K562 (cell line): ENCODE measurements around the gene RDH11. TPM values are rescaled to one million over a fixed set of nuclear protein-coding genes. Genes with fewer than 3 reads are reported as not detected.

Experiments used
- ARNT ChIP-seq, 2 experiments: fragments of 450-650 bp; IDR thresholded peaks; 2 replicates each; pipeline ENCODE4 v1.6.1; 2016; ENCODE audit warnings: mild to moderate bottlenecking in 1 of 2
- BCOR ChIP-seq: fragments of 450-650 bp; IDR thresholded peaks from 2 replicates; pipeline ENCODE4 v1.6.1; 2016
- C11orf30 ChIP-seq: fragments of 450-650 bp; IDR thresholded peaks from 2 replicates; pipeline ENCODE4 v1.6.1; 2016; ENCODE audit warnings: low read depth, mild to moderate bottlenecking
- CBFA2T2 ChIP-seq: fragments of 450-650 bp; conservative IDR thresholded peaks from 2 replicates; pipeline ENCODE4 v1.6.1; 2017; ENCODE audit warnings: mild to moderate bottlenecking
- GATAD2B ChIP-seq: fragments of 450-650 bp; IDR thresholded peaks from 2 replicates; pipeline ENCODE4 v1.6.1; 2017; ENCODE audit warnings: mild to moderate bottlenecking, borderline replicate concordance
- GTF2F1 ChIP-seq: IDR thresholded peaks from 2 replicates; pipeline ENCODE4 v1.6.1; 2011; ENCODE audit warnings: low read depth, low read length, improper control_type of control experiment
- LEF1 ChIP-seq: fragments of 450-650 bp; IDR thresholded peaks from 2 replicates; pipeline ENCODE4 v1.6.1; 2016; ENCODE audit warnings: mild to moderate bottlenecking
- MAFG ChIP-seq: fragments of 450-650 bp; conservative IDR thresholded peaks from 2 replicates; pipeline ENCODE4 v1.6.1; 2016; ENCODE audit warnings: missing genetic modification characterization, missing compliant biosample characterization
- NR2C2 ChIP-seq, 2 experiments: fragments of 200-800 bp in 1 of 2; sonication (Bioruptor generic) in 1 of 2; sonication (generic) in 1 of 2; formaldehyde crosslinking in 1 of 2; IDR thresholded peaks; 2 replicates each; pipeline versions ENCODE4 v1.6.1 to v1.8.0; 2016 to 2022; ENCODE audit warnings: mild to moderate bottlenecking in 1 of 2, missing compliant biosample characterization in 1 of 2, missing genetic modification characterization in 1 of 2, missing genetic modification reagents in 1 of 2
- RB1 ChIP-seq: fragments of 450-650 bp; IDR thresholded peaks from 2 replicates; pipeline ENCODE4 v1.6.1; 2017; ENCODE audit warnings: low read depth, mild to moderate bottlenecking
- SAP30 ChIP-seq: fragments of 200-600 bp; sonication (generic); IDR thresholded peaks from 2 replicates; pipeline ENCODE4 v1.6.1; 2012; ENCODE audit warnings: borderline replicate concordance, low read depth, mild to moderate bottlenecking, moderate library complexity, low read length, control low read depth, inconsistent platforms; ENCODE audit not compliant: insufficient read depth, poor library complexity, severe bottlenecking
- SMARCE1 ChIP-seq: fragments of 450-650 bp; IDR thresholded peaks from 2 replicates; pipeline ENCODE4 v1.7.1; 2016; ENCODE audit warnings: mild to moderate bottlenecking
- TAF9B ChIP-seq: fragments of 450-650 bp; IDR thresholded peaks from 2 replicates; pipeline ENCODE4 v1.6.1; 2018; ENCODE audit warnings: mild to moderate bottlenecking; ENCODE audit not compliant: partially characterized antibody
- ZBTB8A ChIP-seq: fragments of 450-650 bp; IDR thresholded peaks from 2 replicates; pipeline ENCODE4 v1.6.1; 2018; ENCODE audit warnings: mild to moderate bottlenecking, moderate library complexity; ENCODE audit not compliant: partially characterized antibody
- polyA plus RNA-seq, 8 experiments: library from polyadenylated mRNA; depleted of rRNA in 4 of 8; stranded (reverse) in 5 of 8; unstranded in 3 of 8; fragments of >200 nt; fragmentation: Nextera tagmentation in 2 of 8; fragmentation: Illumina TruSeq in 1 of 8; extraction: Ambion mirVana in 2 of 8; extraction: Trizol in 1 of 8; gene quantifications; 2 replicates each; pipeline versions ENCODE4 v1.2.1 to v1.2.3, GENCODE V29; 2011 to 2014; ENCODE audit warnings: inconsistent platforms in 1 of 8, missing spikeins in 1 of 8
- total RNA-seq, 7 experiments: library from RNA; depleted of rRNA in 6 of 7; stranded (reverse); fragments of >200 nt in 6 of 7; fragmentation: Illumina TruSeq in 2 of 7; extraction: Trizol in 2 of 7; gene quantifications; 2 replicates each; pipeline versions ENCODE4 v1.2.1 to v1.2.3, GENCODE V29; 2011 to 2021; ENCODE audit warnings: low replicate concordance in 1 of 7
- TF ChIP-seq, protein P1 (sequence below): IDR thresholded peaks from 3 replicates; pipeline ENCODE4 v1.6.1; 2011; ENCODE audit warnings: borderline replicate concordance, mild to moderate bottlenecking; ENCODE audit not compliant: insufficient read length, insufficient read depth
- TF ChIP-seq, protein P2 (sequence below): sonication (generic); formaldehyde crosslinking; IDR thresholded peaks from 2 replicates; pipeline ENCODE4 v1.8.0; 2022; ENCODE audit warnings: mild to moderate bottlenecking, low read depth, missing genetic modification reagents
- TF ChIP-seq, protein P3 (sequence below), 2 experiments: fragments of 250-450 bp in 1 of 2; fragments of 450-650 bp in 1 of 2; sonication (Bioruptor Pico) in 1 of 2; IDR thresholded peaks; 2 replicates each; pipeline versions ENCODE4 v1.6.1 to v1.8.0; 2016 to 2021; ENCODE audit warnings: mild to moderate bottlenecking in 2 of 2, moderate library complexity in 2 of 2, missing compliant biosample characterization in 1 of 2, missing genetic modification characterization in 1 of 2
- TF ChIP-seq, protein P4 (sequence below): sonication (generic); formaldehyde crosslinking; IDR thresholded peaks from 2 replicates; pipeline ENCODE4 v1.9.0; 2022; ENCODE audit warnings: mild to moderate bottlenecking, missing genetic modification reagents
- TF ChIP-seq, protein P5 (sequence below), 2 experiments: IDR thresholded peaks; 2 replicates each; pipeline ENCODE4 v1.6.1; 2012; ENCODE audit warnings: improper control_type of control experiment in 2 of 2, low read depth in 2 of 2, low read length in 2 of 2, borderline replicate concordance in 1 of 2

RDH11 gene
- total and polyA plus RNA-seq, 9 of the 15 experiments (the other 6 are each of a cell fraction or from before 2014, with no cell fraction given): 50.6 to 172 (median 70.5) TPM

DNA sequence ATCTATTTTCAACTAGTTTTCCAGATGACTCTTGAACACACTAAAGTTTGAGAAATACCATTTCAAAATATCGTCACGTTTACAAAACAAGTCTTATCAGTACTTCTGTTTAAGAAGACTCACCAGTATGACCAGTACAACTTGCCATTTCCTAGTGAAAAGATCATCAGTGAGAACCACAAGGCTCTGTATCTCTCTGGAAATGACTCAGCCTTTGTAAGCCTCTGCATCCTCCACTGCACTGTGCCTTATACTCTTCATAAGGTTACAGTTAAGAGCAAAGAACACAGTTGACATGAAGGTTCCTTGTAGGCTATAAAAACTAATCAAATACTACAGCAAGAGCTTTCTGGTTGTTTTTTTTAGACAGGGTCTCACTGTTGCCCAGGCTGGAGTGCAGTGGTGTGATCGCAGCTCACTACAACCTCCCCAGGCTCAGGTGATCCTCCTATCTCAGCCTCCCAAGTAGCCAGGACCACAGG, 15.4 kb downstream of the RDH11 start (continued):
- TF ChIP-seq, protein P1, sequence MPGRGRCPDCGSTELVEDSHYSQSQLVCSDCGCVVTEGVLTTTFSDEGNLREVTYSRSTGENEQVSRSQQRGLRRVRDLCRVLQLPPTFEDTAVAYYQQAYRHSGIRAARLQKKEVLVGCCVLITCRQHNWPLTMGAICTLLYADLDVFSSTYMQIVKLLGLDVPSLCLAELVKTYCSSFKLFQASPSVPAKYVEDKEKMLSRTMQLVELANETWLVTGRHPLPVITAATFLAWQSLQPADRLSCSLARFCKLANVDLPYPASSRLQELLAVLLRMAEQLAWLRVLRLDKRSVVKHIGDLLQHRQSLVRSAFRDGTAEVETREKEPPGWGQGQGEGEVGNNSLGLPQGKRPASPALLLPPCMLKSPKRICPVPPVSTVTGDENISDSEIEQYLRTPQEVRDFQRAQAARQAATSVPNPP: no peak
- TF ChIP-seq LEF1 (0 out of 2 replicates have a peak, but pooled peaks have one; percentile 57), MAFG (tag) (peak; percentile 85), NR2C2 (CRISPR knock-in tag; IDR thresholded peaks at IDR 0.05) (no peak), NR2C2 (tag; IDR thresholded peaks at IDR 0.05) (no peak), BCOR (0 out of 2 replicates have a peak, but pooled peaks have one; percentile 25), TAF9B (peak; percentile 49), SMARCE1 (peak; percentile 71), ZBTB8A (no peak), GTF2F1 (no peak), C11orf30 (peak; percentile 81), CBFA2T2 (peak; percentile 28; the same call in 1 of the 2 replicates), SAP30 (no peak), RB1 (no peak), GATAD2B (no peak), ARNT (IDR thresholded peaks at IDR 0.05) (no peak)
- TF ChIP-seq, protein P2, sequence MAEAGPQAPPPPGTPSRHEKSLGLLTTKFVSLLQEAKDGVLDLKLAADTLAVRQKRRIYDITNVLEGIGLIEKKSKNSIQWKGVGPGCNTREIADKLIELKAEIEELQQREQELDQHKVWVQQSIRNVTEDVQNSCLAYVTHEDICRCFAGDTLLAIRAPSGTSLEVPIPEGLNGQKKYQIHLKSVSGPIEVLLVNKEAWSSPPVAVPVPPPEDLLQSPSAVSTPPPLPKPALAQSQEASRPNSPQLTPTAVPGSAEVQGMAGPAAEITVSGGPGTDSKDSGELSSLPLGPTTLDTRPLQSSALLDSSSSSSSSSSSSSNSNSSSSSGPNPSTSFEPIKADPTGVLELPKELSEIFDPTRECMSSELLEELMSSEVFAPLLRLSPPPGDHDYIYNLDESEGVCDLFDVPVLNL (CRISPR knock-in tag): no peak
- TF ChIP-seq, protein P3, sequence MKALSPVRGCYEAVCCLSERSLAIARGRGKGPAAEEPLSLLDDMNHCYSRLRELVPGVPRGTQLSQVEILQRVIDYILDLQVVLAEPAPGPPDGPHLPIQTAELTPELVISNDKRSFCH (CRISPR knock-in tag; IDR thresholded peaks at IDR 0.05): no peak
- TF ChIP-seq, protein P3 (tag; IDR thresholded peaks at IDR 0.05): 0 out of 2 replicates have a peak, but pooled peaks have one; percentile 61
- TF ChIP-seq, protein P4, sequence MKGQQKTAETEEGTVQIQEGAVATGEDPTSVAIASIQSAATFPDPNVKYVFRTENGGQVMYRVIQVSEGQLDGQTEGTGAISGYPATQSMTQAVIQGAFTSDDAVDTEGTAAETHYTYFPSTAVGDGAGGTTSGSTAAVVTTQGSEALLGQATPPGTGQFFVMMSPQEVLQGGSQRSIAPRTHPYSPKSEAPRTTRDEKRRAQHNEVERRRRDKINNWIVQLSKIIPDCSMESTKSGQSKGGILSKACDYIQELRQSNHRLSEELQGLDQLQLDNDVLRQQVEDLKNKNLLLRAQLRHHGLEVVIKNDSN (CRISPR knock-in tag): no peak
- TF ChIP-seq, protein P5, sequence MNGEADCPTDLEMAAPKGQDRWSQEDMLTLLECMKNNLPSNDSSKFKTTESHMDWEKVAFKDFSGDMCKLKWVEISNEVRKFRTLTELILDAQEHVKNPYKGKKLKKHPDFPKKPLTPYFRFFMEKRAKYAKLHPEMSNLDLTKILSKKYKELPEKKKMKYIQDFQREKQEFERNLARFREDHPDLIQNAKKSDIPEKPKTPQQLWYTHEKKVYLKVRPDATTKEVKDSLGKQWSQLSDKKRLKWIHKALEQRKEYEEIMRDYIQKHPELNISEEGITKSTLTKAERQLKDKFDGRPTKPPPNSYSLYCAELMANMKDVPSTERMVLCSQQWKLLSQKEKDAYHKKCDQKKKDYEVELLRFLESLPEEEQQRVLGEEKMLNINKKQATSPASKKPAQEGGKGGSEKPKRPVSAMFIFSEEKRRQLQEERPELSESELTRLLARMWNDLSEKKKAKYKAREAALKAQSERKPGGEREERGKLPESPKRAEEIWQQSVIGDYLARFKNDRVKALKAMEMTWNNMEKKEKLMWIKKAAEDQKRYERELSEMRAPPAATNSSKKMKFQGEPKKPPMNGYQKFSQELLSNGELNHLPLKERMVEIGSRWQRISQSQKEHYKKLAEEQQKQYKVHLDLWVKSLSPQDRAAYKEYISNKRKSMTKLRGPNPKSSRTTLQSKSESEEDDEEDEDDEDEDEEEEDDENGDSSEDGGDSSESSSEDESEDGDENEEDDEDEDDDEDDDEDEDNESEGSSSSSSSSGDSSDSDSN (IDR thresholded peaks at IDR 0.05; ENCODE audit: borderline replicate concordance in 1 of 2, low read depth in 2 of 2, low read length in 2 of 2): no peak
- TF ChIP-seq, all 486 proteins: peak for 53
